ENCODE results near the gene ERLIN1. TPM values are rescaled to one million over a fixed set of nuclear protein-coding genes. Genes with fewer than 3 reads are reported as not detected.
A peak's percentile ranks its signal among the peaks of the same experiment; 100 is the strongest.

The ERLIN1 gene
- polyA plus RNA-seq (26.0 to 49.2 TPM (median 45.6 TPM) in 3 replicates), polyA minus RNA-seq (11.0 to 36.1 TPM (median 15.9 TPM) in 3 replicates)
- polyA plus RNA-seq (2011; ENCODE audit: low read depth): 37.1 TPM
- 15.3 and 26.4 TPM in 2 replicates for polyA plus RNA-seq (2011; cell fraction: cytosol; rRNA removed)
- 38.9 and 43.8 TPM in 2 replicates for polyA plus RNA-seq (2011; cell fraction: nucleus; rRNA removed)
- polyA plus RNA-seq (2012; ENCODE audit: low replicate concordance): 24.4 and 41.0 TPM in 2 replicates
- polyA minus RNA-seq (2011; cell fraction: cytosol; rRNA and poly(A)+ RNA removed): 14.2 TPM
- 17.5 and 44.1 TPM in 2 replicates for polyA minus RNA-seq (2011; cell fraction: nucleus; rRNA and poly(A)+ RNA removed)

GRCh38 chr10:100185364-100186252 is at the start of gene ERLIN1:
Gene ERLIN1, minus strand, starts transcription at chr10:100186029. Its CDS starts 403 bp downstream, at chr10:100185626.
- dilution Hi-C loops (cut with MboI; ENCODE audit: extremely low pct_ligation_motif_present, low sequenced_read_pairs): no loop called here
- peaks cover 34% of the 10 kb centered on the region for H3K79me2 ChIP-seq (ENCODE audit: control insufficient read depth, insufficient read depth, low read length)
- peak within 1 kb of the TSS; percentile 97 for H3K27ac ChIP-seq (ENCODE audit: control insufficient read depth, insufficient read depth, low read length)
- no peaks in the 10 kb centered on the region for H3K9me3 ChIP-seq (ENCODE audit: control insufficient read depth, low read depth, low read length)
- no peaks in the 10 kb centered on the region for H4K20me1 ChIP-seq (ENCODE audit: control insufficient read depth, extremely low read depth, insufficient read depth, low read length)
- peaks cover 2 to 7% of the 10 kb centered on the region in 2 experiments for H3K36me3 ChIP-seq (ENCODE audit: control insufficient read depth in 2 of 2, extremely low read depth in 1 of 2, insufficient read depth in 2 of 2, low read length in 2 of 2)
- peaks cover 26% of the 10 kb centered on the region for H3K4me1 ChIP-seq (ENCODE audit: control insufficient read depth, extremely low read depth, insufficient read depth, low read length)
- peak within 1 kb of the TSS; percentile 91 for H3K4me2 ChIP-seq (ENCODE audit: control insufficient read depth, extremely low read depth, insufficient read depth, low read depth, low read length)
- DNase-seq (ENCODE audit: low read depth, low spot score) (peak; percentile 56), FAIRE-seq (no peak)
- peak within 1 kb of the TSS; percentile 99 for H2AFZ ChIP-seq (ENCODE audit: control insufficient read depth, low read length)
- TF ChIP-seq CTCF (optimal IDR thresholded peaks at IDR 0.05 in 1 of 3, IDR thresholded peaks at IDR 0.05 in 1 of 3, conservative IDR thresholded peaks at IDR 0.05 in 1 of 3; ENCODE audit: extremely low read depth in 1 of 3, insufficient read depth in 2 of 3, low read length in 3 of 3): no peak
- H3K9ac ChIP-seq (ENCODE audit: control insufficient read depth, extremely low read depth, insufficient read depth, low read length): peak within 1 kb of the TSS; percentile 98
- no peaks in the 10 kb centered on the region for H3K9me1 ChIP-seq (ENCODE audit: control insufficient read depth, extremely low read depth, insufficient read depth, low read length)
- no peaks in the 10 kb centered on the region for H3K27me3 ChIP-seq (ENCODE audit: control insufficient read depth, extremely low read depth, insufficient read depth, low read length)
- H3K4me3 ChIP-seq (ENCODE audit: control insufficient read depth in 2 of 3, extremely low read depth in 1 of 3, insufficient read depth in 2 of 3, low read depth in 1 of 3, low read length in 3 of 3): peak within 1 kb of the TSS; percentile 74 to 97 (median 89)

- Histone ChIP-seq H3K9me3 (ENCODE audit: control insufficient read depth, low read depth, low read length) (no peaks in the 10 kb centered on the region), H3K9ac (ENCODE audit: control insufficient read depth, extremely low read depth, insufficient read depth, low read length) (no peak overlapping the region), H3K79me2 (ENCODE audit: control insufficient read depth, insufficient read depth, low read length) (peaks cover 22% of the 10 kb centered on the region), H3K9me1 (ENCODE audit: control insufficient read depth, extremely low read depth, insufficient read depth, low read length) (peaks cover 2% of the 10 kb centered on the region), H3K27ac (ENCODE audit: control insufficient read depth, insufficient read depth, low read length) (no peak overlapping the region), H3K4me1 (ENCODE audit: control insufficient read depth, extremely low read depth, insufficient read depth, low read length) (peaks cover 13% of the 10 kb centered on the region), H2AFZ (ENCODE audit: control insufficient read depth, low read length) (no peak overlapping the region), H3K27me3 (ENCODE audit: control insufficient read depth, extremely low read depth, insufficient read depth, low read length) (no peaks in the 10 kb centered on the region), H3K36me3 (ENCODE audit: control insufficient read depth in 2 of 2, extremely low read depth in 1 of 2, insufficient read depth in 2 of 2, low read length in 2 of 2) (peaks cover 15 to 18% of the 10 kb centered on the region in 2 experiments), H4K20me1 (ENCODE audit: control insufficient read depth, extremely low read depth, insufficient read depth, low read length) (no peaks in the 10 kb centered on the region), H3K4me2 (ENCODE audit: control insufficient read depth, extremely low read depth, insufficient read depth, low read depth, low read length) (no peak overlapping the region), H3K4me3 (ENCODE audit: control insufficient read depth in 2 of 3, extremely low read depth in 1 of 3, insufficient read depth in 2 of 3, low read depth in 1 of 3, low read length in 3 of 3) (no peak overlapping the region)
- no peak for FAIRE-seq
- TF ChIP-seq CTCF (optimal IDR thresholded peaks at IDR 0.05 in 1 of 3, IDR thresholded peaks at IDR 0.05 in 1 of 3, conservative IDR thresholded peaks at IDR 0.05 in 1 of 3; ENCODE audit: extremely low read depth in 1 of 3, insufficient read depth in 2 of 3, low read length in 3 of 3): no peak
- no peak for TF ChIP-seq EZH2 (IDR thresholded peaks at IDR 0.05; ENCODE audit: low read length)
- no peak for DNase-seq (ENCODE audit: low read depth, low spot score)
- dilution Hi-C loops (cut with MboI; ENCODE audit: extremely low pct_ligation_motif_present, low sequenced_read_pairs): no loop called here
These were observed 46.3 kb upstream of the ERLIN1 start for GRCh38 chr10:100232101-100232500.

All from keratinocyte (primary cell).